Measurements from ENCODE around the gene CALD1.

- TF ChIP-seq POLR2AphosphoS5 (IDR thresholded peaks at IDR 0.05; ENCODE audit: low read depth) (no peak), CTCF (IDR thresholded peaks at IDR 0.05; ENCODE audit: insufficient read depth, low read length) (no peak)
Measured at GRCh38 chr7:134941952-134942351, 162.5 kb downstream of the CALD1 start.

Data from HL-60 (cell line).